Naive thymus-derived CD4-positive, alpha-beta T cell (primary cell): ENCODE results near the gene DENND2D. TPM values are rescaled to one million over a fixed set of nuclear protein-coding genes. Genes with fewer than 3 reads are reported as not detected.
"Not testable (repeated sequence)": the region's sequence is repeated elsewhere in the genome, so short reads cannot be mapped to it uniquely, and the experiment has no call there.

Experiments
- ATAC-seq: fragments of 150-1000 bp; cut with Tn5 transposase; 2 replicates; pipeline ENCODE4 v1.10.0; 2021; ENCODE audit warnings: mild to moderate bottlenecking, moderate library complexity
- CTCF ChIA-PET: fragments of 350-600 bp; sonication (Branson Sonifier 250); formaldehyde crosslinking; loops from one replicate; lab custom pipeline; 2021; ENCODE audit warnings: antibody characterized with exemption; lab: Charles Lee
- POLR2A ChIA-PET: fragments of 350-600 bp; sonication (Branson Sonifier 250); formaldehyde crosslinking; loops from one replicate; lab custom pipeline; 2021; ENCODE audit warnings: antibody characterized with exemption, inconsistent platforms; lab: Charles Lee
- DNase-seq, 9 donors: peaks; one replicate each; pipeline versions ENCODE4 v3.0.0 to v3.0.0-alpha.2; 2020 to 2022; ENCODE audit warnings: mixed read lengths in 1 of 9
- H3K27ac ChIP-seq: one replicate; pipeline ENCODE4 v1.7.0; 2013; ENCODE audit warnings: mild to moderate bottlenecking, low read depth, low read length, moderate library complexity
- H3K27me3 ChIP-seq, 2 donors: one replicate each; pipeline ENCODE4 v1.7.0; 2013; ENCODE audit warnings: low read length in 2 of 2, mild to moderate bottlenecking in 2 of 2, moderate library complexity in 2 of 2; ENCODE audit not compliant: control insufficient read depth in 2 of 2, insufficient read depth in 2 of 2
- H3K36me3 ChIP-seq, 3 experiments: 1 replicate in 2 of 3; 2 replicates in 1 of 3; pipeline ENCODE4 v1.7.0; 2013; ENCODE audit warnings: low read length in 3 of 3, mild to moderate bottlenecking in 3 of 3, moderate library complexity in 1 of 3; ENCODE audit not compliant: insufficient read depth in 3 of 3, control insufficient read depth in 2 of 3
- H3K4me1 ChIP-seq, 2 donors: one replicate each; pipeline ENCODE4 v1.7.0; 2013; ENCODE audit warnings: low read length in 2 of 2, mild to moderate bottlenecking in 2 of 2, moderate library complexity in 1 of 2; ENCODE audit not compliant: control insufficient read depth in 2 of 2, insufficient read depth in 2 of 2
- H3K4me3 ChIP-seq: 2 replicates; pipeline ENCODE4 v1.7.0; 2013; ENCODE audit warnings: mild to moderate bottlenecking, low read length
- H3K9me3 ChIP-seq, 3 experiments: 1 replicate in 2 of 3; 2 replicates in 1 of 3; pipeline ENCODE4 v1.7.0; 2013; ENCODE audit warnings: low read length in 3 of 3; ENCODE audit not compliant: control insufficient read depth in 2 of 3
- H3K27ac Mint-ChIP-seq, 9 donors: one replicate each; pipeline ENCODE4 v1.8.0; 2020 to 2022; ENCODE audit warnings: mixed read lengths in 9 of 9, mild to moderate bottlenecking in 8 of 9, moderate library complexity in 5 of 9, inconsistent platforms in 2 of 9
- H3K27me3 Mint-ChIP-seq, 5 donors: one replicate each; pipeline ENCODE4 v1.8.0; 2021 to 2022; ENCODE audit warnings: mixed read lengths in 5 of 5, mild to moderate bottlenecking in 1 of 5
- H3K36me3 Mint-ChIP-seq, 5 donors: one replicate each; pipeline ENCODE4 v1.8.0; 2020 to 2022; ENCODE audit warnings: mixed read lengths in 5 of 5, mild to moderate bottlenecking in 3 of 5, inconsistent platforms in 1 of 5
- H3K4me1 Mint-ChIP-seq, 7 donors: one replicate each; pipeline ENCODE4 v1.8.0; 2020 to 2022; ENCODE audit warnings: mixed read lengths in 7 of 7, mild to moderate bottlenecking in 3 of 7, inconsistent platforms in 1 of 7
- H3K4me3 Mint-ChIP-seq, 10 donors: one replicate each; pipeline ENCODE4 v1.8.0; 2020 to 2022; ENCODE audit warnings: mild to moderate bottlenecking in 10 of 10, mixed read lengths in 10 of 10, moderate library complexity in 6 of 10, inconsistent platforms in 2 of 10
- H3K9me3 Mint-ChIP-seq, 11 donors: one replicate each; pipeline ENCODE4 v1.8.0; 2020 to 2022; ENCODE audit warnings: mixed read lengths in 11 of 11, mild to moderate bottlenecking in 4 of 11, inconsistent platforms in 1 of 11, moderate library complexity in 1 of 11
- intact Hi-C, 2 donors: fragments of 100-400 bp; cut with micrococcal nuclease; formaldehyde crosslinking; loops; one replicate each; pipeline ENCODE4 v1.15.1; 2023
- polyA plus RNA-seq, 2 donors: library from polyadenylated mRNA; unstranded; fragments of 300-500 nt; fragmentation: Illumina TruSeq; gene quantifications; one replicate each; pipeline ENCODE4 v1.2.3, GENCODE V29; 2021
- total RNA-seq, 6 experiments: library from RNA in 5 of 6; stranded (reverse) in 5 of 6; gene quantifications; 1 replicate in 5 of 6; 2 replicates in 1 of 6; pipeline ENCODE4 v1.2.3 and lab custom pipeline; 2021 to 2026

Gene DENND2D
- total and polyA plus RNA-seq, 7 experiments from 2014 or later: 122 to 421 (median 288) TPM

DNA sequence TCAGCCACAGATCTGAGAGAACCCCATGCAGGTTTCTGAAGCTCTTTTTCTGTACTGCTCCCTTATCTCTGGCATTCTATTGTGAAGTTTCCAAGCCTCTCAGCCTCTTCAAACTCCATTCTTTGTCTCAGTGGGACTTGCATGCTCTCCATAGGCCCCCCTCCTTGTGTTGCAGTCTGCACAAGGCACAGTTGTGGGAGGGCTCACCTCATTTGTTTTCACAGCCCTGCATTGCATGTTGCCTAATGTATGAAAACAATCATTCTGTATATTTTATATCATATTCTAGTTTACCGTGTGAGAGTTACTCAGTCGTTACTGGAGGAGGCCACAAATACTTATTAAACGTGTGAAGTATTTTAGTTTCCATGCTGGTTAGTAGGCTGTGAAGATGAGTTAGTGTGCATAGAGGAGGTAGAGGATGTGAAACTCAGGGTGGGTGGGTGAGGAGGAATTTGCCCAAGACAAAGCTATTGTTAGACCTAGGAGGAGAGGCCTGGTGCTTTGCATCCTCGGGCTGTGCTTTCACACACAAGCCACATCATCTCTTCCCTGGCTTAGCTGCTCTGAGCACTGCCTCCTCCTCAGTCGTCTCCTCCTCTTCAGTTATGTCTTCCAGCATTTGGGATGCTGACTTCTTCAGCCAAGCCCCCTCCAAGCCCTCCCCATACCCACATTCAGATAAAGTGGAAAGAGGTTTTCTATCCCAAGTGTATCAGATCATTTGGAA lies 19.3 kb upstream of the DENND2D start:
- ChIA-PET CTCF (interaction anchor here (0.6 to 17.6 kb wide), 10 partner anchors 9 to 588 kb away, joined by 3 to 341 read pairs (median 4); partner anchors contain the start of gene DENND2D), POLR2A (interaction anchor here (0.6 to 18.8 kb wide), 11 partner anchors 9 to 432 kb away, joined by 3 to 1128 read pairs (median 5); partner anchors contain the start of genes CEPT1, CHI3L2, DENND2D and DRAM2)
- Mint-ChIP-seq H3K4me3 (peak overlapping the region; percentile 63 to 92 (median 80)), H3K27ac (peak overlapping the region; percentile 85 to 100 (median 97)), H3K9me3 (peaks cover 0 to 13% (median 2%) of the 10 kb centered on the region in 11 donors), H3K27me3 (peaks cover 0 to 2% (median 0%) of the 10 kb centered on the region in 5 donors), H3K36me3 (peaks cover 0 to 16% (median 5%) of the 10 kb centered on the region in 5 donors), H3K4me1 (peaks cover 75 to 100% (median 95%) of the 10 kb centered on the region in 7 donors)
- Histone ChIP-seq H3K36me3 (no peaks in the 10 kb centered on the region), H3K27me3 (no peaks in the 10 kb centered on the region), H3K9me3 (no peaks in the 10 kb centered on the region), H3K27ac (peak overlapping the region; percentile 77), H3K4me1 (peaks cover 93 to 94% of the 10 kb centered on the region in 2 donors), H3K4me3 (peak overlapping the region; percentile 17)
- DNase-seq: peak in 1 of 9 donors; percentile 49
- intact Hi-C loops: loop anchor here (5.0 to 10.0 kb wide), 11 partner anchors 32 to 882 kb away; partner anchors contain the start of genes LRIF1 (in 2 of the 2), C1orf162 (in 1 of the 2), CD53 (in 1 of the 2) and RAP1A (in 1 of the 2)
- ATAC-seq: no peak

DNA sequence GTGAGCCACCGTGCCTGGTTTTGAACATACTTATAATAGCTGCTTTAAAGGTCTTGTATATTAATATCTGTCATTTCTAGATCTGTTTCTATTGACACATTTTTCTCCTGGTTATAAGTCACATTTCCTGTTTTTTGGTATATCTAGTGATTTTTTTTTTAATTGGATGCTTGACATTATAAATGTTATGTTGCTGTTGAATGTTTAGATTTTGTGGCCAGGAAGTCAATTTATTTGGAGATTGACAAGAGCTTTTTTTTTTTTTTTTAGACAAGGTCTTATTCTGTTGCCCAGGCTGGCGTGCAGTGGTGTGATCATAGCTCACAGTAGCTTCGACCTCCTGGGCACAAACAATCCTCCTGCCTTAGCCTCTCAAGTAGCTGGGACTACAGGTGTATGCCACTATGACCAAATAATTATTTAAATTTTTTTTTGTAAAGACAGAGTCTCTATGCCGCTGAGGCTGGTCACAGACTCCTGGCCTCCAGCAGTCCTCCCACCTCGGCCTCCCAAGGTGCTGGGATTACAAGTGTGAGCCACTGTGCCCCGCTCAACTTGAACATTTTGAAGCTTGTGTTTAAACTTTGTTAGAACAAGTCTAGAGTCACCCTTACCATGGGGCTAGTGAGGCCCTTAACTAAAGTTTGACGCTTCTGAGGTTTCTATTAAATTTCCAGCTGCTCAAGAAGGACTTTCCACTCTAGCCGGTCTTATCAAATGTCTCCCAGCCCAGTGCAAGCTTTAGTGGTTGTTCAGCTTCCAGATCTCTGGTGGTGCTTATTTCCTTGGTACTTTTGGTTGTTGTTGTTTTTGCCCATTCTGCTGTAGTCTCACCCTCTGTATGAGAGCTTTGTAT lies 18.5 kb upstream of the DENND2D start:
- H3K36me3 Mint-ChIP-seq: peaks cover 0 to 18% (median 5%) of the 10 kb centered on the region in 5 donors
- H3K36me3 ChIP-seq: no peaks in the 10 kb centered on the region
- intact Hi-C loops: loop anchor here (5.0 to 10.0 kb wide), 6 partner anchors 257 to 882 kb away; partner anchors contain the start of genes LRIF1 (in 2 of the 2), CD53 (in 1 of the 2), RAP1A (in 1 of the 2) and RBM15 (in 1 of the 2)
- peak overlapping the region; percentile 56 to 92 (median 82) for H3K4me3 Mint-ChIP-seq
- POLR2A ChIA-PET: interaction anchor here (0.6 to 18.8 kb wide), 13 partner anchors 10 to 431 kb away, joined by 3 to 1128 read pairs (median 5); partner anchors contain the start of genes CEPT1, CHI3L2, DENND2D and DRAM2
- ATAC-seq (no peak), DNase-seq (no peak)
- peaks cover 0 to 2% (median 0%) of the 10 kb centered on the region in 5 donors for H3K27me3 Mint-ChIP-seq
- H3K9me3 ChIP-seq: no peaks in the 10 kb centered on the region
- CTCF ChIA-PET: interaction anchor here (0.7 to 17.6 kb wide), 9 partner anchors 8 to 189 kb away, joined by 3 to 341 read pairs (median 4); partner anchors contain the start of gene DENND2D
- H3K4me3 ChIP-seq: peak overlapping the region; percentile 17
- peaks cover 81 to 100% (median 95%) of the 10 kb centered on the region in 7 donors for H3K4me1 Mint-ChIP-seq
- H3K27me3 ChIP-seq: no peaks in the 10 kb centered on the region
- peaks cover 0 to 13% (median 2%) of the 10 kb centered on the region in 11 donors for H3K9me3 Mint-ChIP-seq
- H3K4me1 ChIP-seq: peaks cover 93 to 94% of the 10 kb centered on the region in 2 donors
- H3K27ac ChIP-seq: peak overlapping the region; percentile 77
- H3K27ac Mint-ChIP-seq: peak overlapping the region; percentile 94 to 100 (median 97)

GRCh38 chr1:111217183-111217910 lies 16.9 kb upstream of the DENND2D start:
- Mint-ChIP-seq H3K27ac (peak overlapping the region; percentile 94 to 100 (median 97)), H3K27me3 (peaks cover 0 to 2% (median 0%) of the 10 kb centered on the region in 5 donors), H3K4me1 (peaks cover 85 to 100% (median 97%) of the 10 kb centered on the region in 7 donors), H3K9me3 (peaks cover 0 to 13% (median 2%) of the 10 kb centered on the region in 11 donors), H3K36me3 (peaks cover 0 to 27% (median 5%) of the 10 kb centered on the region in 5 donors), H3K4me3 (peak overlapping the region; percentile 39 to 88 (median 80))
- Histone ChIP-seq H3K27me3 (no peaks in the 10 kb centered on the region), H3K4me1 (peaks cover 96 to 97% of the 10 kb centered on the region in 2 donors), H3K36me3 (no peaks in the 10 kb centered on the region), H3K4me3 (peak overlapping the region; percentile 12), H3K27ac (peak overlapping the region; percentile 75), H3K9me3 (no peaks in the 10 kb centered on the region)
- ChIA-PET POLR2A (interaction anchor here (0.7 to 18.8 kb wide), 7 partner anchors 10 to 288 kb away, joined by 3 to 1128 read pairs (median 13); partner anchors contain the start of genes CEPT1, CHI3L2, DENND2D and DRAM2), CTCF (interaction anchor here (1.3 to 17.6 kb wide), 4 partner anchors 9 to 115 kb away, joined by 3 to 341 read pairs (median 40); partner anchors contain the start of gene DENND2D)
- ATAC-seq: no peak
- no peak for DNase-seq
- intact Hi-C loops: loop anchor here (2.0 to 10.0 kb wide), 8 partner anchors 231 to 880 kb away; partner anchors contain the start of genes LRIF1 (in 2 of the 2), ATP5PB (in 1 of the 2), CD53 (in 1 of the 2) and RAP1A (in 1 of the 2)

GRCh38 chr1:111216751-111217150 lies 16.3 kb upstream of the DENND2D start:
- peak overlapping the region; percentile 75 for H3K27ac ChIP-seq
- peaks cover 0 to 29% (median 5%) of the 10 kb centered on the region in 5 donors for H3K36me3 Mint-ChIP-seq
- DNase-seq (no peak), ATAC-seq (no peak)
- H3K4me3 ChIP-seq: peak overlapping the region; percentile 10
- peaks cover 83 to 100% (median 97%) of the 10 kb centered on the region in 7 donors for H3K4me1 Mint-ChIP-seq
- H3K4me3 Mint-ChIP-seq: peak overlapping the region; percentile 60 to 88 (median 81)
- intact Hi-C loops: loop anchor here (1.0 to 10.0 kb wide), 13 partner anchors 9 to 879 kb away; partner anchors contain the start of genes LRIF1 (in 2 of the 2), ATP5PB (in 1 of the 2), CD53 (in 1 of the 2) and CEPT1 (in 1 of the 2)
- no peaks in the 10 kb centered on the region for H3K36me3 ChIP-seq
- no peaks in the 10 kb centered on the region for H3K9me3 ChIP-seq
- H3K27me3 Mint-ChIP-seq: peaks cover 0 to 2% (median 0%) of the 10 kb centered on the region in 5 donors
- H3K9me3 Mint-ChIP-seq: peaks cover 0 to 13% (median 2%) of the 10 kb centered on the region in 11 donors
- H3K27me3 ChIP-seq: no peaks in the 10 kb centered on the region
- ChIA-PET CTCF (interaction anchor here (1.3 to 17.6 kb wide), 3 partner anchors 10 to 115 kb away, joined by 3 to 341 read pairs (median 6); partner anchors contain the start of gene DENND2D), POLR2A (interaction anchor here (1.0 to 18.8 kb wide), 7 partner anchors 9 to 253 kb away, joined by 4 to 1128 read pairs (median 13); partner anchors contain the start of genes CEPT1, CHI3L2, DENND2D and DRAM2)
- H3K27ac Mint-ChIP-seq: peak overlapping the region; percentile 94 to 100 (median 97)
- peaks cover 90 to 92% of the 10 kb centered on the region in 2 donors for H3K4me1 ChIP-seq

DNA sequence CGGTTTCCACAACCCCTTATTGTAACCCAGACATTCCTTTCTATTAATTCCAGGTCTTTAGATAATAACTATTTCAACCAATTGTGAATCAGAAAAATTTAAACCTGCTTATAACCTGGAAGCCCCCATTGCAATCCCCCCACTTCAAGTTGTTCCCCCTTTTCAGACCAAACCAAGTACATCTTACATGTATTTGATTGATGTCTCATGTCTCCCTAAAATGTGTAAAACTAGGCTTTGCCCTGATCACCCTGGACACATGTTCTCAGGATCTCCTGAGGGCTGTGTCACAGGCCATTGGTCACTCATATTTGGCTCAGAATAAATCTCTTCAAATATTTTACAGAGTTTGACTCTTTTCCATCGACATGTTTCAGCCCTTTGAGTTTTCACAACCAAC lies 14.8 kb upstream of the DENND2D start:
- peak overlapping the region; percentile 12 for H3K4me3 ChIP-seq
- CTCF ChIA-PET: interaction anchor here (0.6 to 17.6 kb wide), 9 partner anchors 7 to 291 kb away, joined by 3 to 341 read pairs (median 5); partner anchors contain the start of gene DENND2D
- H3K27me3 Mint-ChIP-seq, H3K9me3 ChIP-seq, H3K36me3 ChIP-seq, DNase-seq, ATAC-seq, H3K27me3 ChIP-seq: not testable (repeated sequence)
- H3K27ac Mint-ChIP-seq: peak overlapping the region; percentile 94 to 100 (median 97)
- H3K27ac ChIP-seq: peak overlapping the region; percentile 75
- H3K9me3 Mint-ChIP-seq: peaks cover 0 to 13% (median 2%) of the 10 kb centered on the region in 11 donors
- POLR2A ChIA-PET: interaction anchor here (0.6 to 18.8 kb wide), 9 partner anchors 7 to 191 kb away, joined by 3 to 1128 read pairs (median 10); partner anchors contain the start of genes CEPT1, CHI3L2, DENND2D and DRAM2
- peaks cover 75 to 77% of the 10 kb centered on the region in 2 donors for H3K4me1 ChIP-seq
- H3K36me3 Mint-ChIP-seq: peaks cover 0 to 31% (median 5%) of the 10 kb centered on the region in 5 donors
- peak overlapping the region; percentile 60 to 88 (median 81) for H3K4me3 Mint-ChIP-seq
- intact Hi-C loops: loop anchor here (5.0 to 10.0 kb wide), 6 partner anchors 253 to 878 kb away; partner anchors contain the start of genes LRIF1 (in 2 of the 2), CD53 (in 1 of the 2), RAP1A (in 1 of the 2) and RBM15 (in 1 of the 2)
- peaks cover 71 to 98% (median 93%) of the 10 kb centered on the region in 7 donors for H3K4me1 Mint-ChIP-seq
